HepG2 (cell line): ENCODE data around the gene MAN1A1. TPM values are rescaled to one million over a fixed set of nuclear protein-coding genes. Genes with fewer than 3 reads are reported as not detected.

ENCODE experiments used
- ATAC-seq: fragments of 200-7000 bp; cut with Tn5 transposase; 3 replicates; pipeline ENCODE4 v1.9.1; 2020; ENCODE audit warnings: mild to moderate bottlenecking, moderate library complexity
- BruUV-seq: library from RNA; stranded (reverse); fragments of 400-500 nt; replicated peaks from 2 replicates; lab custom pipeline; 2021; lab: Mats Ljungman, UMichigan
- CTCF ChIA-PET: fragments of 300-600 bp; formaldehyde crosslinking; extraction: SDS; loops from one replicate; lab custom pipeline; 2021; ENCODE audit warnings: low total read pairs, inconsistent platforms, low intra/inter-chr PET ratio; lab: Yijun Ruan, JAX
- POLR2A ChIA-PET: fragments of 350-600 bp; sonication (Branson Sonifier 250); formaldehyde crosslinking; loops from one replicate; lab custom pipeline; 2020; ENCODE audit warnings: antibody characterized with exemption, inconsistent platforms; lab: Yijun Ruan, JAX
- DNase-seq: peaks from one replicate; pipeline ENCODE4 v3.0.0-alpha.2; 2015; ENCODE audit warnings: low spot score
- FAIRE-seq: peaks from 3 replicates; lab custom pipeline; 2011; peaks lifted over from hg19 to GRCh38; lab: Jason Lieb, UNC
- H2AFZ ChIP-seq: one replicate; pipeline ENCODE4 v1.6.1; 2011; ENCODE audit warnings: low read length, inconsistent platforms
- H3K27ac ChIP-seq: fragments of 300-600 bp; 3 replicates; pipeline ENCODE4 v1.8.0; 2011; ENCODE audit warnings: mixed run types, mild to moderate bottlenecking, mixed read lengths, low read length, inconsistent platforms; ENCODE audit not compliant: insufficient read depth; ENCODE audit errors: extremely low read length
- H3K27me3 ChIP-seq, 2 experiments: fragments of 200-600 bp in 1 of 2; 2 replicates in 1 of 2; 3 replicates in 1 of 2; pipeline versions ENCODE4 v1.6.0 to v1.8.0; 2011; ENCODE audit warnings: low read length in 2 of 2, mild to moderate bottlenecking in 2 of 2, moderate library complexity in 2 of 2, inconsistent platforms in 1 of 2; ENCODE audit not compliant: insufficient read depth in 2 of 2, control insufficient read depth in 1 of 2
- H3K36me3 ChIP-seq, 2 experiments: fragments of 200-600 bp in 1 of 2; replicated peaks in 1 of 2; 2 replicates in 1 of 2; 3 replicates in 1 of 2; pipeline versions ENCODE4 v1.5.1 to v1.8.0; 2011; ENCODE audit warnings: low read length in 2 of 2, inconsistent platforms in 1 of 2; ENCODE audit not compliant: insufficient read depth in 2 of 2, control insufficient read depth in 1 of 2
- H3K4me1 ChIP-seq: 2 replicates; pipeline ENCODE4 v1.5.1; 2012; ENCODE audit warnings: low read length, inconsistent platforms; ENCODE audit not compliant: insufficient read depth
- H3K4me2 ChIP-seq: 2 replicates; pipeline ENCODE4 v1.6.0; 2011; ENCODE audit warnings: low read depth, low read length, inconsistent platforms
- H3K4me3 ChIP-seq, 3 experiments: fragments of 200-600 bp in 1 of 3; sonication (generic), shearing (Covaris generic) in 1 of 3; replicated peaks in 1 of 3; 2 replicates each; pipeline ENCODE4 v1.5.1; 2011 to 2016; ENCODE audit warnings: low read length in 3 of 3, inconsistent platforms in 2 of 3, low read depth in 2 of 3, mild to moderate bottlenecking in 2 of 3, control low read depth in 1 of 3, mixed read lengths in 1 of 3; ENCODE audit not compliant: insufficient read depth in 1 of 3
- H3K79me2 ChIP-seq: one replicate; pipeline ENCODE4 v1.6.1; 2011; ENCODE audit warnings: low read length, inconsistent platforms; ENCODE audit not compliant: insufficient read depth
- H3K9ac ChIP-seq: 2 replicates; pipeline ENCODE4 v1.6.0; 2011; ENCODE audit warnings: mild to moderate bottlenecking, low read depth, low read length, inconsistent platforms; ENCODE audit not compliant: insufficient read depth
- H3K9me3 ChIP-seq: 2 replicates; pipeline ENCODE4 v1.5.1; 2012; ENCODE audit warnings: mild to moderate bottlenecking, low read length
- H4K20me1 ChIP-seq: 2 replicates; pipeline ENCODE4 v1.6.0; 2011; ENCODE audit warnings: inconsistent platforms, mild to moderate bottlenecking, low read length, moderate library complexity; ENCODE audit not compliant: insufficient read depth
- BCL6 ChIP-seq: IDR thresholded peaks from 2 replicates; pipeline ENCODE4 v1.6.1; 2016; ENCODE audit warnings: missing genetic modification reagents, missing compliant biosample characterization
- WGBS: methylation state at CpG from one replicate; pipeline ENCODE4 v1.1.6; 2017; ENCODE audit warnings: low lambda C conversion rate; 5-methylcytosine and 5-hydroxymethylcytosine counted together
- in situ Hi-C: cut with HindIII; loops from 2 replicates; pipeline ENCODE4 v1.10.0; 2017; ENCODE audit warnings: low pct_unique_long_range_greater_than_20kb; ENCODE audit not compliant: extremely low pct_ligation_motif_present
- intact Hi-C: fragments of 100-400 bp; cut with micrococcal nuclease; formaldehyde crosslinking; loops from one replicate; pipeline ENCODE4 v1.10.0; 2022; ENCODE audit not compliant: unreplicated experiment
- polyA plus RNA-seq, 8 experiments: library from polyadenylated mRNA; depleted of rRNA in 3 of 8; stranded (reverse) in 7 of 8; unstranded in 1 of 8; fragments of >200 nt; fragmentation: Illumina TruSeq in 4 of 8; extraction: Trizol in 4 of 8; gene quantifications; 2 replicates each; pipeline versions ENCODE4 v1.2.1 to v1.2.3, GENCODE V29; 2011 to 2016; ENCODE audit warnings: low read depth in 4 of 8, missing spikeins in 1 of 8, mixed read lengths in 1 of 8; ENCODE audit not compliant: insufficient read depth in 1 of 8
- total RNA-seq, 5 experiments: library from RNA; depleted of rRNA; stranded (reverse); fragments of >200 nt; fragmentation: Illumina TruSeq; extraction: Trizol; gene quantifications; 2 replicates each; pipeline ENCODE4 v1.2.3, GENCODE V29; 2016; ENCODE audit warnings: low read depth in 1 of 5
- TF ChIP-seq, protein P1 (sequence below): sonication (generic); formaldehyde crosslinking; IDR thresholded peaks from 2 replicates; pipeline ENCODE4 v1.5.0; 2020; ENCODE audit warnings: mild to moderate bottlenecking, missing genetic modification reagents, borderline replicate concordance
- TF ChIP-seq, protein P2 (sequence below): sonication (generic); formaldehyde crosslinking; IDR thresholded peaks from 2 replicates; pipeline ENCODE4 v1.9.0; 2022; ENCODE audit warnings: missing genetic modification reagents, mild to moderate bottlenecking, borderline replicate concordance

MAN1A1 gene
- total and polyA plus RNA-seq, 2 of the 13 experiments (the other 11 are each of a cell fraction or from before 2014, with no cell fraction given): 156 to 236 TPM

DNA sequence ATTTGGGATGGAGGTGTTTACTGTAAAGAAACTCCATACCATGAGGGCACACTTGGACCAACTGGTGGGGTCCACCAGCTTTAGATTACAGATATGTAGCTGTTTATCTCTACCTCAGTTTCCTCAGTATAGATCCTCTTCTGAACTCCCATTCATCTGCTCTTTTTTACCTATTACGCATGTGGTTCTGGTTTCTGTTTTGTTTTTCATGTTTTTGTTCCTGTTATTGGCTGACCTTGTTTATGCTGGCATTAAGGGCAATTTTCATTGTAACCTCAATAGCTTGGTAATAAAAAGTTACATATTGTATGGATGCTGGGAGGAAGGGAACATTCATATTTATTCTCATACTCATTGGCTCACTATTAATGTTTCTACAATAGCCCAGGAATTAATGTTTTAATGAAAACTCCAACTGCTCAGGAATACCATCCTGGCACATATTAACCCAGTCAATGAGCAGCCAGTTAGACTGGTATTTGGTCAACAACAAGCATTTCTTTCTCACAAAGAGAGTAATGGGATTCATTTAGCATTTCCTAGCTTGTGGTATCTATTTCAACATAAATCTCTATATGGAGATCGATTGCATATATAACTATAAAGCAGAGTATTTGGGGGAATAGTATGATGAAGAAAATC lies 187.3 kb downstream of the MAN1A1 start (continued):
- TF ChIP-seq, protein P1, sequence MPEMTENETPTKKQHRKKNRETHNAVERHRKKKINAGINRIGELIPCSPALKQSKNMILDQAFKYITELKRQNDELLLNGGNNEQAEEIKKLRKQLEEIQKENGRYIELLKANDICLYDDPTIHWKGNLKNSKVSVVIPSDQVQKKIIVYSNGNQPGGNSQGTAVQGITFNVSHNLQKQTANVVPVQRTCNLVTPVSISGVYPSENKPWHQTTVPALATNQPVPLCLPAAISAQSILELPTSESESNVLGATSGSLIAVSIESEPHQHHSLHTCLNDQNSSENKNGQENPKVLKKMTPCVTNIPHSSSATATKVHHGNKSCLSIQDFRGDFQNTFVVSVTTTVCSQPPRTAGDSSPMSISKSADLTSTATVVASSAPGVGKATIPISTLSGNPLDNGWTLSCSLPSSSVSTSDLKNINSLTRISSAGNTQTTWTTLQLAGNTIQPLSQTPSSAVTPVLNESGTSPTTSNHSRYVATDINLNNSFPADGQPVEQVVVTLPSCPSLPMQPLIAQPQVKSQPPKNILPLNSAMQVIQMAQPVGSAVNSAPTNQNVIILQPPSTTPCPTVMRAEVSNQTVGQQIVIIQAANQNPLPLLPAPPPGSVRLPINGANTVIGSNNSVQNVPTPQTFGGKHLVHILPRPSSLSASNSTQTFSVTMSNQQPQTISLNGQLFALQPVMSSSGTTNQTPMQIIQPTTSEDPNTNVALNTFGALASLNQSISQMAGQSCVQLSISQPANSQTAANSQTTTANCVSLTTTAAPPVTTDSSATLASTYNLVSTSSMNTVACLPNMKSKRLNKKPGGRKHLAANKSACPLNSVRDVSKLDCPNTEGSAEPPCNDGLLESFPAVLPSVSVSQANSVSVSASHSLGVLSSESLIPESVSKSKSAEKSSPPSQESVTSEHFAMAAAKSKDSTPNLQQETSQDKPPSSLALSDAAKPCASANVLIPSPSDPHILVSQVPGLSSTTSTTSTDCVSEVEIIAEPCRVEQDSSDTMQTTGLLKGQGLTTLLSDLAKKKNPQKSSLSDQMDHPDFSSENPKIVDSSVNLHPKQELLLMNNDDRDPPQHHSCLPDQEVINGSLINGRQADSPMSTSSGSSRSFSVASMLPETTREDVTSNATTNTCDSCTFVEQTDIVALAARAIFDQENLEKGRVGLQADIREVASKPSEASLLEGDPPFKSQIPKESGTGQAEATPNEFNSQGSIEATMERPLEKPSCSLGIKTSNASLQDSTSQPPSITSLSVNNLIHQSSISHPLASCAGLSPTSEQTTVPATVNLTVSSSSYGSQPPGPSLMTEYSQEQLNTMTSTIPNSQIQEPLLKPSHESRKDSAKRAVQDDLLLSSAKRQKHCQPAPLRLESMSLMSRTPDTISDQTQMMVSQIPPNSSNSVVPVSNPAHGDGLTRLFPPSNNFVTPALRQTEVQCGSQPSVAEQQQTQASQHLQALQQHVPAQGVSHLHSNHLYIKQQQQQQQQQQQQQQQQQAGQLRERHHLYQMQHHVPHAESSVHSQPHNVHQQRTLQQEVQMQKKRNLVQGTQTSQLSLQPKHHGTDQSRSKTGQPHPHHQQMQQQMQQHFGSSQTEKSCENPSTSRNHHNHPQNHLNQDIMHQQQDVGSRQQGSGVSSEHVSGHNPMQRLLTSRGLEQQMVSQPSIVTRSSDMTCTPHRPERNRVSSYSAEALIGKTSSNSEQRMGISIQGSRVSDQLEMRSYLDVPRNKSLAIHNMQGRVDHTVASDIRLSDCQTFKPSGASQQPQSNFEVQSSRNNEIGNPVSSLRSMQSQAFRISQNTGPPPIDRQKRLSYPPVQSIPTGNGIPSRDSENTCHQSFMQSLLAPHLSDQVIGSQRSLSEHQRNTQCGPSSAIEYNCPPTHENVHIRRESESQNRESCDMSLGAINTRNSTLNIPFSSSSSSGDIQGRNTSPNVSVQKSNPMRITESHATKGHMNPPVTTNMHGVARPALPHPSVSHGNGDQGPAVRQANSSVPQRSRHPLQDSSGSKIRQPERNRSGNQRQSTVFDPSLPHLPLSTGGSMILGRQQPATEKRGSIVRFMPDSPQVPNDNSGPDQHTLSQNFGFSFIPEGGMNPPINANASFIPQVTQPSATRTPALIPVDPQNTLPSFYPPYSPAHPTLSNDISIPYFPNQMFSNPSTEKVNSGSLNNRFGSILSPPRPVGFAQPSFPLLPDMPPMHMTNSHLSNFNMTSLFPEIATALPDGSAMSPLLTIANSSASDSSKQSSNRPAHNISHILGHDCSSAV (CRISPR knock-in tag): no peak

DNA sequence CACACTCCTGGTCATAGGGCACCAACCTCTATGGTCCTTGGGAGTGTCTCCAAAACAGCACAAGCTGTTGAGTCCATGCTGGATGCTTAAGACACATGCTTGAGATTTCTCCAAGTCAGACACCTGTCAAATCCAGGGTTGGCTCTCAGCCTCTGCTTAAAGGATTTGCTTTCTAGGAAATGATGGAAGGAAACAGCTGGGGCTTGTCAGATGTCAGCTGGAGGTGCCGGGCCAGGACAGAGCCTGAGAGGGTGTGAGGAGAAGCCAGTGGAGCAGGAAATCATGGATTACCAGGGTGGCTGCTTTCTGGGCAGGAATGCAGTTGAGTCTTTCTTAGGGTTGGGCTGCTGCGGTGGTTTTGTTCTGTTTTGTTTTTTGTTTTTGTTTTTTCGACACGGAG lies 188.1 kb downstream of the MAN1A1 start:
- no TSS peak for BruUV-seq
- H2AFZ ChIP-seq: no peak overlapping the region
- H3K27ac ChIP-seq: no peak overlapping the region
- no peak for FAIRE-seq
- in situ Hi-C loops: no loop called here
- 97% methylated on average over 4 of the region's 4 CpGs for WGBS
- H4K20me1 ChIP-seq: no peaks in the 10 kb centered on the region
- peaks cover 30% of the 10 kb centered on the region for H3K4me1 ChIP-seq
- no peak overlapping the region for H3K4me3 ChIP-seq
- ATAC-seq: no peak
- no peak for DNase-seq
- CTCF ChIA-PET: no interaction called here
- no peak overlapping the region for H3K4me2 ChIP-seq
- H3K9ac ChIP-seq: no peak overlapping the region
- H3K79me2 ChIP-seq: no peaks in the 10 kb centered on the region
- peak; percentile 40; the same call in 1 of the 2 replicates for TF ChIP-seq BCL6 (CRISPR knock-in tag)
- TF ChIP-seq, protein P2, sequence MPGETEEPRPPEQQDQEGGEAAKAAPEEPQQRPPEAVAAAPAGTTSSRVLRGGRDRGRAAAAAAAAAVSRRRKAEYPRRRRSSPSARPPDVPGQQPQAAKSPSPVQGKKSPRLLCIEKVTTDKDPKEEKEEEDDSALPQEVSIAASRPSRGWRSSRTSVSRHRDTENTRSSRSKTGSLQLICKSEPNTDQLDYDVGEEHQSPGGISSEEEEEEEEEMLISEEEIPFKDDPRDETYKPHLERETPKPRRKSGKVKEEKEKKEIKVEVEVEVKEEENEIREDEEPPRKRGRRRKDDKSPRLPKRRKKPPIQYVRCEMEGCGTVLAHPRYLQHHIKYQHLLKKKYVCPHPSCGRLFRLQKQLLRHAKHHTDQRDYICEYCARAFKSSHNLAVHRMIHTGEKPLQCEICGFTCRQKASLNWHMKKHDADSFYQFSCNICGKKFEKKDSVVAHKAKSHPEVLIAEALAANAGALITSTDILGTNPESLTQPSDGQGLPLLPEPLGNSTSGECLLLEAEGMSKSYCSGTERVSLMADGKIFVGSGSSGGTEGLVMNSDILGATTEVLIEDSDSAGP (CRISPR knock-in tag): no peak
- TF ChIP-seq, all 625 proteins: peak for 1
- intact Hi-C loops: no loop called here
- Histone ChIP-seq H3K36me3 (no peaks in the 10 kb centered on the region), H3K9me3 (no peaks in the 10 kb centered on the region), H3K27me3 (no peaks in the 10 kb centered on the region)
- POLR2A ChIA-PET: no interaction called here
